Aorta (tissue), 5 donors: ENCODE results near the gene GPRIN3. TPM values are rescaled to one million over a fixed set of nuclear protein-coding genes. Genes with fewer than 3 reads are reported as not detected.
A peak's percentile ranks its signal among the peaks of the same experiment; 100 is the strongest.

Experiments used
- ATAC-seq: fragments of 200-7000 bp; cut with Tn5 transposase; one replicate; pipeline ENCODE4 v1.9.1; 2022; ENCODE audit warnings: moderate library complexity; ENCODE audit not compliant: low FRiP score
- DNase-seq, 2 donors: peaks; one replicate each; pipeline ENCODE4 v3.0.0-alpha.2; 2020
- H3K27ac ChIP-seq, 2 donors: one replicate each; pipeline ENCODE4 v1.5.1; 2013; ENCODE audit warnings: low read length in 2 of 2, mild to moderate bottlenecking in 2 of 2, moderate library complexity in 2 of 2, control low read depth in 1 of 2, inconsistent platforms in 1 of 2, low read depth in 1 of 2
- H3K27me3 ChIP-seq, 2 donors: one replicate each; pipeline ENCODE4 v1.6.1; 2013; ENCODE audit warnings: control low read depth in 1 of 2, low read length in 1 of 2, mild to moderate bottlenecking in 1 of 2, moderate library complexity in 1 of 2; ENCODE audit not compliant: insufficient read depth in 2 of 2, control insufficient read depth in 1 of 2
- H3K36me3 ChIP-seq, 2 donors: one replicate each; pipeline ENCODE4 v1.6.1; 2013; ENCODE audit warnings: control low read depth in 1 of 2, low read length in 1 of 2, mild to moderate bottlenecking in 1 of 2; ENCODE audit not compliant: insufficient read depth in 2 of 2, control insufficient read depth in 1 of 2
- H3K4me1 ChIP-seq, 2 donors: one replicate each; pipeline ENCODE4 v1.6.1; 2013; ENCODE audit warnings: low read length in 2 of 2, control low read depth in 1 of 2, mild to moderate bottlenecking in 1 of 2, moderate library complexity in 1 of 2; ENCODE audit not compliant: insufficient read depth in 2 of 2, control insufficient read depth in 1 of 2
- H3K4me3 ChIP-seq, 2 donors: one replicate each; pipeline ENCODE4 v1.5.1; 2013; ENCODE audit warnings: low read length in 2 of 2, control low read depth in 1 of 2, mild to moderate bottlenecking in 1 of 2
- H3K9me3 ChIP-seq: one replicate; pipeline ENCODE4 v1.6.1; 2013; ENCODE audit warnings: mild to moderate bottlenecking, low read length; ENCODE audit not compliant: control insufficient read depth
- WGBS, 2 donors: extraction: QIAGEN DNeasy Blood & Tissue Kit; methylation state at CpG; one replicate each; pipeline ENCODE4 v1.1.7; 2013; 5-methylcytosine and 5-hydroxymethylcytosine counted together
- intact Hi-C, 2 donors: fragments of 100-400 bp; cut with DNase I; formaldehyde crosslinking; loops; one replicate each; pipeline versions ENCODE4 v1.14.2 to v1.15.0; 2022
- polyA plus RNA-seq, 2 donors: library from polyadenylated mRNA; stranded (reverse); fragments of 200-250 nt; gene quantifications; one replicate each; pipeline ENCODE4 v1.2.3, GENCODE V29; 2013
- total RNA-seq, 2 donors: library from RNA; stranded (reverse); fragmentation: NEBNext Ultra II Directional; extraction: Animal tissue kit (Norgen Biotek cat#: 25700); gene quantifications; one replicate each; pipeline ENCODE4 v1.2.1, GENCODE V29; 2021
- donor health status: healthy with polysubstance abuse.
- donor health status: Bipolar disorder and iron deficiency.
- donor health status: DM: no; HTN: no; CAD: no.
- donor health status: DM: no; HTN: no; CAD: no.
- donor health status: DM: yes; HTN: yes; CAD: no.

GPRIN3 gene
- total and polyA plus RNA-seq, 4 donors, result 0.08 to 9.8 (median 3.9) TPM

DNA sequence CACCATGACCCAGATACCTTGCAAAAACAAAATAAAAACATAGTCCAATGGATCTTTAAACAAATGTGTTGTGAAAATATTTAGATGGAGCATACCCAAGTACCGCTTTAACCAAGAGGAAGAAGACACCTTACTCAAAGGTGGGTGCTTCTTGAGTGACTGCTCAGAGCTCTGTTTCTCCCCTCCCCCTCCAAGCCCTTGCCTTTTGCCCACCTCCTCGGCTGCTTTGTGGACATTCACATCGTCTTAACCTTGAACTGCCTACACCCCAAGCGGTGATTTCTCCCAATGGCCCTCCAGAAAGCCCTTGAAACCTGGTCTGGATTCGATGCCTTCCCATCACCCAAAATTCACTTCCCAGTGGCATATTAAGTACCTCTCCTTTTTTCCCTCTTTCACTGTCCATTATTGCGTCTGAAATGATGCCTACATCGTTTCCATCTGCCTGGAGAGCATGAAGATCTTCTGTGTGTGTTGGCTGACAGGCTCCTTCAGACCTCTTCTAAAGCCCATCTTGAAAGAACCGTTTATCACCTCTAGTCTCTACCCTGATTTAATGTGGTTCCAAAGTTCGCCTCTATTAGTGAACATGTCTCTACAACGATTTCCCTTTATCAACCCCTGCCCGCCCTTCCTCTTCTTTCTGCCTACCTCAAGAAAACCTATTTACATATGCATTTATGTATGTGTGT lies 968 bp downstream of the GPRIN3 start:
- 75% methylated on average over 11 of the region's 11 CpGs for WGBS, 2 donors
- intact Hi-C loops, result no loop called here
- ATAC-seq (no peak), DNase-seq (no peak)
- Histone ChIP-seq H3K27me3 (no peaks in the 10 kb centered on the region), H3K4me1 (no peaks in the 10 kb centered on the region), H3K36me3 (no peaks in the 10 kb centered on the region), H3K4me3 (no peak overlapping the region), H3K27ac (no peak overlapping the region), H3K9me3 (no peaks in the 10 kb centered on the region)

DNA sequence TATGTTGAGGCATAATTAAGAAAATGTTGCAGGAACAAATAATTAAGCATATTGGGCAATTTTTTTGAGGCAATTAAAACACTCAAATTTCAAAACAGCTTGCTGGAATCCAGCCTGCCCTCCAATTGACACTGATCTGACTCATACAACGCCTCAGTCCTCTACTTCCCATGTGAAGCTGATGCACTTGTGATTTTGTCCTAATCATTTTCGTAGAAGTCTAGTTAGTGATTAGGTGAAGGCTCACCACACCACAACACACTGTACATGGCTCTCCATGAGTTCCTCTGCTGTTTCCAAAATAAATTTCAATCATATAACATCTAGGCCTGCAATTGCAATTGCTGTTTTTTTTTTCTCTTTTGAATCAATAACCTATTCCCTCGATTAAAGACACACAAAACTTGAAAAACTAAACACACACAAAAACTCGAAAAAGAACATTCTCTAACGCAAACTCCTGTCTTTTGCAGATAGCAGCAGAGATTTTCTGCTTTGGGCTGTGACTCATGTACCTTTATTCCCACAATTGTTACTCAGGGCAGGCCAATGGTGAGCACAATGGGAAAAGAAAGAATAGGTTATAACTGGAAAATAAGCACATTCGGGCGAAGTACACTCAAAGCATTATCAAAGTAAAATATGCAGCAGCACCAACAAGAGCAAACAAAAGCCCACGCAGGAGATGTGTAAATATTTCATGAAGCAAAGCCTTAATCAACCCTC lies 1.7 kb downstream of the GPRIN3 start:
- WGBS, 2 donors, result 86 to 91% methylated on average over 8 of the region's 8 CpGs
- Histone ChIP-seq H3K4me1 (no peaks in the 10 kb centered on the region), H3K27ac (no peak overlapping the region), H3K9me3 (no peaks in the 10 kb centered on the region), H3K4me3 (no peak overlapping the region), H3K36me3 (no peaks in the 10 kb centered on the region), H3K27me3 (no peaks in the 10 kb centered on the region)
- intact Hi-C loops, result no loop called here
- no peak for DNase-seq
- ATAC-seq, result no peak

DNA sequence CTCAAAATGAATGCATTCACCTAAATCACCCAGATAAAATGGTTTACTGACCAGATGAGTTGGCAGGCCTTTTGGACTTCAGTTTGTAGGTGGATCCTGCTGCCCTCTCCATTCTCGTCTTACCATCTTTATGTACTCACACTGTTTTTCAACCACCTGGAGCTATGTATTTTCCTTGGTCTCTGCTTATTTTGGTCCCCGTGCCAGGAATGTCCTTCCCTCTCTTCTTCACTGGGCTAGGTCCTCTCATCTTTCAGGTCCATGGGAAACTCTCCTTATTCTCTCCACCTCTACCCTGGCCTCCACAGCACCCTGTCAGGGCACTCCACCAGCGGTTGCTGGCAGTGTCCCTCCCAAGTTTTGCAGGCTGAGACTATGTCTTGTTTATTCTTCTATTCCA lies 2.6 kb downstream of the GPRIN3 start:
- intact Hi-C loops, result no loop called here
- Histone ChIP-seq H3K36me3 (no peaks in the 10 kb centered on the region), H3K9me3 (no peaks in the 10 kb centered on the region), H3K27ac (no peak overlapping the region), H3K27me3 (no peaks in the 10 kb centered on the region), H3K4me3 (no peak overlapping the region), H3K4me1 (no peaks in the 10 kb centered on the region)
- 83 to 85% methylated on average over 3 of the region's 3 CpGs for WGBS, 2 donors
- no peak for ATAC-seq
- DNase-seq, result no peak

DNA sequence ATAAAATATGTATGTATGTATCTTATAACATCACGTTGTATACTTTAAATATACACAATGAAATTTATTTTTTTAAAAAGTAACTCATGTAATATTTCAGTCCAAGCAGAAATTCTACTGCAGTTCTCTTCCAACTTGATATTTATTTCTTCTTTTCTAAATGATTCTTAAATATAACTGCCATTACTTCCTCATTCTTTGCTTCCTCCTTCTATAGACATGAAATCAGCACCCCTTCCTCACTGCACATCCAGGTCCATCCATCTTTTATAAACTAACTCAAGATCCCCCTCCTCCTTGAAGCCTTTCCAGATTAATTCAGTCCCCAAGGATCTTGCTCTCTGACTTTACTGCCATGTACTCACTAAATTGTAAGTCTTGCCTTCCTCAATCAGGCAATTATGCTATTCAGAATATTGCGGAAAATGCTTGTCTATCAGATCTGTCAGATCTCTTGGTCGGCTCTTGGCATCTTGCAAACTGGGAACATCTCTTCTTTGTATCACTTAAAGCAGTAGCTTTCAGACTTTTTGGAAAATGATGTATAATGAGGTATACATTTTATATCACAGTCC lies 3.7 kb downstream of the GPRIN3 start:
- H3K4me1 ChIP-seq, result no peaks in the 10 kb centered on the region
- 87 to 88% methylated on average over 3 of the region's 3 CpGs for WGBS, 2 donors

DNA sequence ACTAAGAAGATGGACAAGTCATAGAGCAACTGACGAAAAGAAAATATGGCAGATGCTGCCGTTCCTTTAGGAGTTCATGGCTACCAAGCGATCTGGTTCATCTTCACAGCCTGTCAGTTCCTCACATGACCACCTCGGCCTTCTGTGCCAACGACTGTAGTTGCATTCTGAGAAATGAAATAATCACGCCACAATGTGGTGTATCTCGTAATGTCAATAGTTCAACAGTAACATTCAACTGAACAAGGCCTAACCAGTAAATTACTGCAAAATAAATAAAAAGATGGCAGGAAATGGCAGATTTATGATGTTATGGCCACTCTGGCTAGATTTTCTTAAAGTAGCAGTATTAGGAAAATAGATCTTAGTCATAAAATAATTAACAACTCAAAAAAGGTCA lies 4.4 kb downstream of the GPRIN3 start:
- DNase-seq (peak in 1 of 2 donors; percentile 63), ATAC-seq (no peak)
- intact Hi-C loops, result no loop called here
- no peaks in the 10 kb centered on the region for H3K36me3 ChIP-seq
- peaks cover under 1% of the 10 kb centered on the region for H3K9me3 ChIP-seq
- H3K27me3 ChIP-seq, result no peaks in the 10 kb centered on the region
- H3K4me1 ChIP-seq, result no peaks in the 10 kb centered on the region
- 83 to 89% methylated on average over 7 of the region's 7 CpGs for WGBS, 2 donors
- no peak overlapping the region for H3K27ac ChIP-seq
- no peak overlapping the region for H3K4me3 ChIP-seq

More for the DNA sequence above, 3.7 kb downstream of the GPRIN3 start:
- H3K27me3 ChIP-seq, result no peaks in the 10 kb centered on the region
- H3K27ac ChIP-seq, result no peak overlapping the region
- ATAC-seq (no peak), DNase-seq (no peak)
- H3K4me3 ChIP-seq, result no peak overlapping the region
- intact Hi-C loops, result no loop called here
- H3K9me3 ChIP-seq, result no peaks in the 10 kb centered on the region
- H3K36me3 ChIP-seq, result no peaks in the 10 kb centered on the region

DNA sequence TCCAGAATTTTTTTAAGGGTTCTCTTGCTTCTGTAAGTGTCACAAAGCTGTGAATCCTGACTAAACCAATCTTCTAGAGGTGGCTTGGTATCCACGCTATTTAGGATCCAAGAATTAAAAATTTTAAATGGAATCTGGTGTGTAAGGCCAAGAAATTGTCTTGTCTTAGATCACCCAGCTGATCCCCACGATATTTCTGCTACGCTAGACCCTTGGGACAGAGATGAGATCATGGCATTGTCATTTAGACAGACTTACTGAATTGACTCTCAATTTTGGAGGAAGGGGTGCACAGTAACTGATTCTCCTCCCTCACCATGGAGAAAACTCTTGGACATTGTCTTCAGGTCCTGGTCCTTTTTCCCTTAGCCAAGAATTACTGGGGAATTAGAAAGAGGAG lies 5.7 kb downstream of the GPRIN3 start:
- WGBS, 2 donors, result 76 to 82% methylated on average over 3 of the region's 3 CpGs
- DNase-seq (no peak), ATAC-seq (no peak)
- Histone ChIP-seq H3K4me3 (no peak overlapping the region), H3K9me3 (peaks cover 2% of the 10 kb centered on the region), H3K27ac (no peak overlapping the region), H3K4me1 (no peaks in the 10 kb centered on the region), H3K27me3 (no peaks in the 10 kb centered on the region), H3K36me3 (no peaks in the 10 kb centered on the region)
- intact Hi-C loops, result no loop called here

DNA sequence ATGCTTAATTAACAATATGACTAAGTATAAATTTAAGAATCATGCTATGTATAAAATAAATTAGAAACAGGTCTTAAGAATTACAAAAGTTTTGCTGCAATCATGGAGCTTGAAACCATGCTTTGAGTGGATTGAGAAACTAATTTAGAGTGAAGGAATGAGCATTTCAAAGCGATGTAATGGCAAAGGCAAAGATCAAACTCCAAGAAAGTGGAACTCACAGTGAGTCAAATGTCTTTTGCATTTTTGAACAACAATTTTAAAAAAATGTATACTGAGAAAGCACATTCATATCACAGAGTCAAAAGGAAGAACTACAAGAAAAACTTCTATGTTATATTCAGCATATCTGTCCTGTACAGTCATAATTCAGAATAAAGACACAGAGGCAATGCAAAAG lies 6.6 kb downstream of the GPRIN3 start:
- no peak for DNase-seq
- no peaks in the 10 kb centered on the region for H3K36me3 ChIP-seq
- no peak for ATAC-seq
- 93 to 97% methylated on average over 1 of the region's 1 CpG for WGBS, 2 donors
- H3K27ac ChIP-seq, result no peak overlapping the region
- intact Hi-C loops, result no loop called here
- no peak overlapping the region for H3K4me3 ChIP-seq
- H3K4me1 ChIP-seq, result no peaks in the 10 kb centered on the region
- no peaks in the 10 kb centered on the region for H3K27me3 ChIP-seq
- peaks cover 2% of the 10 kb centered on the region for H3K9me3 ChIP-seq

DNA sequence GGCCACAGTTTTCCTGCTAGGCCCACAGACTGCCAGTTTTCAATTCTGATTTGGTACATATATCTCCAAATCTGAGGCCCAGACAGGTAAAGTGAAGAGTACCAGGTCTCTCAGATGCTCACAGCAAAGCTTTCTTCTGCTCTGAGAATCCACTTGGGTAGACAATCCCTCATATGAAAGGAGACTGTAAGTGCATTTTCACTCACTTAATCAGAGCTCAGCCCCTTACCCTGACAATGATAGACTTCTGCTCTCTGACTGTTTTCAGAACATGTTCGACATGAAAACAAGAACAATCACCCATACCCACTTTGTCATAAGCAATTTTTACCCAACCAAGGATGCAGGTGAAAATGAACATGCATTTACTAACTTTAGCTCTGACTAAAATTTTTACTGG lies 7.1 kb downstream of the GPRIN3 start:
- H3K27me3 ChIP-seq, result no peaks in the 10 kb centered on the region
- DNase-seq, result no peak
- WGBS, 2 donors, result 92 to 95% methylated on average over 1 of the region's 1 CpG
- ATAC-seq, result no peak
- no peaks in the 10 kb centered on the region for H3K4me1 ChIP-seq
- H3K9me3 ChIP-seq, result peaks cover 2% of the 10 kb centered on the region
- no peaks in the 10 kb centered on the region for H3K36me3 ChIP-seq
- H3K27ac ChIP-seq, result no peak overlapping the region
- no peak overlapping the region for H3K4me3 ChIP-seq
- intact Hi-C loops, result no loop called here

DNA sequence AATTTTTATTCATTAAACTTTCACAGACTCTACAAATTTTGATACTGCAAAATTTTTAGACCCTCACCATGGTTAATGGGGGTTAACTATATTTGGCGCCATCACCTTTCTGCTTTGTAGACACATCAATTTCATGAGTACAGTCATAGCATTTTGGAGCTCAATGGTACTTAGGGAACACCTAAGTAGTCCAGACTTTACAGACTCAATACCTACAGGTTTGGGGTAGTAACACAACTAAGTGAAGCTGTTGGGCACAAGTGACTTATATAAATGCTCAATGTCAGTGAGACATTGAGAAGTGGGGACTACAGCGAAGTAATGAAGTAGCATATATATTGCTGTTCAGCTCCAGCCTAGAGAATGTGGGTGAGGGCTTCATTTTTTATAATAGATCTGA lies 7.5 kb downstream of the GPRIN3 start:
- no peaks in the 10 kb centered on the region for H3K4me1 ChIP-seq
- no peaks in the 10 kb centered on the region for H3K27me3 ChIP-seq
- intact Hi-C loops, result no loop called here
- DNase-seq, result no peak
- no peak for ATAC-seq
- no peak overlapping the region for H3K4me3 ChIP-seq
- WGBS, 2 donors, result 47 to 97% methylated on average over 2 of the region's 2 CpGs
- H3K27ac ChIP-seq, result no peak overlapping the region
- peaks cover 2% of the 10 kb centered on the region for H3K9me3 ChIP-seq
- H3K36me3 ChIP-seq, result no peaks in the 10 kb centered on the region
